Fibroblast of skin of right quadriceps (primary cell): ENCODE results near the gene USP31.

Source experiments
- DNase-seq: peaks from one replicate; pipeline ENCODE4 v3.0.0-alpha.2; 2013

The USP31 gene

GRCh38 chr16:23092072-23092800 lies 57.0 kb downstream of the USP31 start:
- DNase-seq, result no peak

GRCh38 chr16:23089111-23089510 lies 60.1 kb downstream of the USP31 start:
- DNase-seq, result no peak

GRCh38 chr16:23088018-23088417 lies 61.2 kb downstream of the USP31 start:
- DNase-seq, result no peak

GRCh38 chr16:23085949-23086348 lies 63.3 kb downstream of the USP31 start:
- DNase-seq, result no peak

- no peak for DNase-seq
Measured at GRCh38 chr16:23082161-23082788, 67.0 kb downstream of the USP31 start.

GRCh38 chr16:23081675-23082119 lies 67.6 kb downstream of the USP31 start:
- DNase-seq, result peak; percentile 65

- no peak for DNase-seq
Measured at GRCh38 chr16:23080747-23081146, 68.5 kb downstream of the USP31 start.

- no peak for DNase-seq
Measured at GRCh38 chr16:23080329-23080728, 68.9 kb downstream of the USP31 start.

- DNase-seq, result no peak
Measured at GRCh38 chr16:23079675-23080301, 69.5 kb downstream of the USP31 start.

- no peak for DNase-seq
Measured at GRCh38 chr16:23074423-23074822, 74.8 kb downstream of the USP31 start.

GRCh38 chr16:23072769-23073549 lies 76.3 kb downstream of the USP31 start:
- peak; percentile 28 for DNase-seq

GRCh38 chr16:23072084-23072599 lies 77.1 kb downstream of the USP31 start:
- peak; percentile 41 for DNase-seq

- DNase-seq, result no peak
Measured at GRCh38 chr16:23071196-23072083, 77.8 kb downstream of the USP31 start.

- no peak for DNase-seq
Measured at GRCh38 chr16:23069844-23070243, 79.4 kb downstream of the USP31 start.

- no peak for DNase-seq
Measured at GRCh38 chr16:23068079-23068736, 81.0 kb downstream of the USP31 start.

GRCh38 chr16:23066676-23067075 lies 82.6 kb downstream of the USP31 start:
- no peak for DNase-seq

GRCh38 chr16:23064639-23065038 lies 84.6 kb downstream of the USP31 start:
- peak; percentile 25 for DNase-seq

- no peak for DNase-seq
Measured at GRCh38 chr16:23062524-23062923, 86.7 kb downstream of the USP31 start.

- DNase-seq, result peak; percentile 46
Measured at GRCh38 chr16:23061669-23062068, 87.6 kb downstream of the USP31 start.

GRCh38 chr16:23060458-23061320 lies 88.6 kb downstream of the USP31 start:
- peak; percentile 54 for DNase-seq
